Adipocyte (in vitro differentiated cells): ENCODE results near the gene AKIP1.

ENCODE experiments used
- DNase-seq: peaks from one replicate; pipeline ENCODE4 v3.0.0-alpha.2; 2015; ENCODE audit warnings: low read depth
- H3K27me3 ChIP-seq: replicated peaks from 2 replicates; pipeline ENCODE4 v1.7.0; 2013; ENCODE audit warnings: mild to moderate bottlenecking, low read length, moderate library complexity; ENCODE audit not compliant: control insufficient read depth, insufficient read depth
- H3K36me3 ChIP-seq: 2 replicates; pipeline ENCODE4 v1.7.0; 2013; ENCODE audit warnings: low read length, mild to moderate bottlenecking, moderate library complexity; ENCODE audit not compliant: control insufficient read depth, insufficient read depth, severe bottlenecking
- H3K4me1 ChIP-seq: 2 replicates; pipeline ENCODE4 v1.7.0; 2013; ENCODE audit warnings: mild to moderate bottlenecking, low read length, moderate library complexity; ENCODE audit not compliant: control insufficient read depth, insufficient read depth
- H3K4me3 ChIP-seq: 2 replicates; pipeline ENCODE4 v1.7.0; 2013; ENCODE audit warnings: mild to moderate bottlenecking, low read length, moderate library complexity
- H3K9ac ChIP-seq: 2 replicates; pipeline ENCODE4 v1.7.0; 2013; ENCODE audit warnings: mild to moderate bottlenecking, low read length, moderate library complexity
- H3K9me3 ChIP-seq: 2 replicates; pipeline ENCODE4 v1.7.0; 2013; ENCODE audit warnings: mild to moderate bottlenecking, low read length, moderate library complexity; ENCODE audit not compliant: control insufficient read depth

The AKIP1 gene, protein sequence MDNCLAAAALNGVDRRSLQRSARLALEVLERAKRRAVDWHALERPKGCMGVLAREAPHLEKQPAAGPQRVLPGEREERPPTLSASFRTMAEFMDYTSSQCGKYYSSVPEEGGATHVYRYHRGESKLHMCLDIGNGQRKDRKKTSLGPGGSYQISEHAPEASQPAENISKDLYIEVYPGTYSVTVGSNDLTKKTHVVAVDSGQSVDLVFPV

GRCh38 chr11:8911029-8911823 is at the start of gene AKIP1:
Gene AKIP1 (plus strand): TSS chr11:8911189. CDS start chr11:8911450, 261 bp downstream.
- peaks cover 31% of the 10 kb centered on the region for H3K4me1 ChIP-seq
- peak within 1 kb of the TSS; percentile 95 for H3K4me3 ChIP-seq
- H3K9ac ChIP-seq = peak within 1 kb of the TSS; percentile 98
- H3K27me3 ChIP-seq = no peaks in the 10 kb centered on the region
- peak; percentile 98 for DNase-seq
- H3K9me3 ChIP-seq = no peaks in the 10 kb centered on the region
- H3K36me3 ChIP-seq = peaks cover 7% of the 10 kb centered on the region

DNA sequence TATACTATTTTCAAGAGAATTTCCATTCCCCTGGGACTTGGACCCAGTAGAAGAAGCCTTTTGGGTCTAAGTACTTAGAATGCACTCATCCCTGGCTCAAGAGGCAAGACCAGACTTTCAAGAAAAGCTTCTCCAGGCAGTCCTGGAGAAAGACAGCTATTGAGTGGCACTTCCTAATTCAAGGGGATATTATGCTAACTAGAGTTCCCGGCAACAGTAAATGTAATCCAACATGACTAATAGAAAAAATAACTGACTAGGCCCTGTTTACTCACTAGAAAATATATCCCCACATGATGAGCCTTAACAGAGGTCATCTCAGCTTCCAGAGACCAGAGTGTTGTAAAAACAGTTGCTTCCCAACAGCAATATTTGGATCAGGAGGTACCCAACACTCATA is 47.2 kb upstream of the AKIP1 start:
- Histone ChIP-seq H3K27me3 (no peaks in the 10 kb centered on the region), H3K36me3 (no peaks in the 10 kb centered on the region), H3K4me3 (no peak overlapping the region), H3K4me1 (peaks cover 22% of the 10 kb centered on the region), H3K9ac (peak overlapping the region; percentile 23), H3K9me3 (no peaks in the 10 kb centered on the region)
- peak; percentile 64 for DNase-seq

GRCh38 chr11:8865304-8865703 is 45.7 kb upstream of the AKIP1 start:
- Histone ChIP-seq H3K4me3 (no peak overlapping the region), H3K9me3 (no peaks in the 10 kb centered on the region), H3K27me3 (no peaks in the 10 kb centered on the region), H3K36me3 (no peaks in the 10 kb centered on the region), H3K4me1 (peaks cover 29% of the 10 kb centered on the region), H3K9ac (no peak overlapping the region)
- DNase-seq = no peak

- Histone ChIP-seq H3K9ac (no peak overlapping the region), H3K4me3 (no peak overlapping the region), H3K27me3 (no peaks in the 10 kb centered on the region), H3K9me3 (no peaks in the 10 kb centered on the region), H3K36me3 (no peaks in the 10 kb centered on the region), H3K4me1 (peaks cover 36% of the 10 kb centered on the region)
- DNase-seq = peak; percentile 63
Observed at GRCh38 chr11:8867035-8867434, 44.0 kb upstream of the AKIP1 start.

DNA sequence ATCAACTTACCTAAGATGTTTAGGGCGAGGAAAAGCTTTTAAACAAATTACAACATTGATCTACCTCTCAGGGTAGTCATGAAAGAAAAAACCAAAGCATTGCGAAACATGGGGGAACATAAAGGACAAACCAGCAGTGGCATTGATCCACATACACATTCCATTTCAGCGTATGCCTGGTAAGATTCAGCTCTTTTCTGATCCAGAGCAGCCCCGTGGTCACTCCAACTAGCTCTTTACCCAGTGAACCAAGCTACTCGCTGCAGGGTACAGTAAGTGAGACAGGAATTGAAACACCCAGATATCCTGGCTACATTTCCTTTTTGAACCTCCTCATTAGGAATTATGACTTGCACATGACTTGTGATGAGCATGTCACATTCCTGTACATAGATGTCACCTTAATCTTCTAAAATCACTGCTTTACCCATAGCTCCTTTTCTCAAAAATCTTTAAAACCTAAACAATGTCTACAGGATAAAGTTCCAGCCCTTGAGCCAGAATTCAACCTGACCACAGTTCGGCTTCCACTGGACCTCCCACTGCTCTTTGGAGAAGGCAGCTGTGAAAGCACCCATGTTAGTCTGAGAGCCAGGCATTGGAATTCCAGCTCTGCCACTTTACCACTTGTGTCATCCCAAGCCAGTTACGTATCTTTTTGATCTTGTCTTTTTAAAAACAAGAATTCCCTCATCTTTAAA is 42.9 kb upstream of the AKIP1 start:
- Histone ChIP-seq H3K9ac (no peak overlapping the region), H3K27me3 (no peaks in the 10 kb centered on the region), H3K9me3 (no peaks in the 10 kb centered on the region), H3K36me3 (no peaks in the 10 kb centered on the region), H3K4me1 (peaks cover 39% of the 10 kb centered on the region), H3K4me3 (no peak overlapping the region)
- peak; percentile 90 for DNase-seq

DNA sequence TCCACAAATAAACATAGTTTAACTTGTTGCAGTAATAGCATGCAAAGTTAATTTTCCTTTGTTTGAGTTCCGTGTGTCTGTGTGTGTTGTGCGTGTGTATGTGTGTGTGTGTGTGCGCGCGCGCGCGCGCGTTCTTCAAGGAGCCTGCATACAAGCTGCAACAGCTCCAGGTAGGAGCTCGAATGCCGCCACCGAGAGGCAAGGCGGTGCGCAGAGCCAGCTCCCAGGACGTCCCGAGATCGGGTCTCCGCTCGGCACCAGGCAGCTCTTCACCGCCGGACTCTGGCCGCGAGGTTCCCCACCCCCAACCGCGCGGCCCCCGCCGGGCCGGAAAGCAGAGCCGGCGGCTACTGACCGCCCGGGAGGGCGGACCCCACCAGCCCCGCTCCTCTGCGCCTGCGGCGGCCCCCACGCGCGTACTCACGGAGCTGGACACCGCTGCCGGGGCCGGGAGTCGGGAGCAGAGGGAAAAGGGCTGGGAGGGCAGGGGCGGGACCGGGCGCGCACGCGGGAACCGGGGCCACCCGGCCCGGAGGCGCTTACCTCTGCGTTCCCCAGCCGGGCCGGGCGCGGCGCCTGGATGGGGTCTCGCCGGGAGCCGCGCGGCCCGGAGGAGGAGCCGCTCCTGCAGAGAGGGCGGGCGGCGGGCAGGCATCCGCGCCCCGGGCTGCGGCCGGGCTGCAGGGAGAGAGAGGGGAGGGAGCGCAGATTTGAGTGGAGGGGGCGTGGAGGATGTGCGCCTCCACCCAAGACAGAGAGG is 40.4 kb upstream of the AKIP1 start:
- H3K9me3 ChIP-seq = no peaks in the 10 kb centered on the region
- peak overlapping the region; percentile 82 for H3K9ac ChIP-seq
- peak overlapping the region; percentile 95 for H3K4me3 ChIP-seq
- H3K36me3 ChIP-seq = no peaks in the 10 kb centered on the region
- peaks cover 26% of the 10 kb centered on the region for H3K4me1 ChIP-seq
- H3K27me3 ChIP-seq = no peaks in the 10 kb centered on the region
- DNase-seq = peak; percentile 78

- Histone ChIP-seq H3K4me3 (peak overlapping the region; percentile 95), H3K36me3 (no peaks in the 10 kb centered on the region), H3K4me1 (peaks cover 26% of the 10 kb centered on the region), H3K9me3 (no peaks in the 10 kb centered on the region), H3K27me3 (no peaks in the 10 kb centered on the region), H3K9ac (peak overlapping the region; percentile 82)
- DNase-seq = peak; percentile 98
Observed at GRCh38 chr11:8871171-8871775, 39.7 kb upstream of the AKIP1 start.

DNA sequence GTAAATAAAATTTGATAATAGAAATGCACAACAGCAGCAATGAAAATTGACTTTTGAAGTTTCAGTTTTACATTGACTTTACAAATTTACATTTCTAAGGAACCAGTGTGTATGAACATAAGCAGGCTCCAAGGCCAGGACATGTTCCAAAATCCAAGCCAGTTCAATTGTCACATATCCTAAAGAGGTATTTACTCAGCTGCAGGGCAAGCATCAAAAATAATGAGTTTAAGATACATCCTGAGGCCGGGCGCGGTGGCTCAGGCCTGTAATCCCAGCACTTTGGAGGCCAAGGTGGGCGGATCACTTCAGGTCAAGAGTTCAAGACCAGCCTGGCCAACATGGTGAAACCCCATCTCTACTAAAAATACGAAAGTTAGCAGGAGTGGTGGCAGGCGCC is 39.0 kb upstream of the AKIP1 start:
- Histone ChIP-seq H3K4me3 (peak overlapping the region; percentile 95), H3K27me3 (no peaks in the 10 kb centered on the region), H3K9me3 (no peaks in the 10 kb centered on the region), H3K9ac (peak overlapping the region; percentile 82), H3K4me1 (peaks cover 23% of the 10 kb centered on the region), H3K36me3 (no peaks in the 10 kb centered on the region)
- DNase-seq = peak; percentile 30

DNA sequence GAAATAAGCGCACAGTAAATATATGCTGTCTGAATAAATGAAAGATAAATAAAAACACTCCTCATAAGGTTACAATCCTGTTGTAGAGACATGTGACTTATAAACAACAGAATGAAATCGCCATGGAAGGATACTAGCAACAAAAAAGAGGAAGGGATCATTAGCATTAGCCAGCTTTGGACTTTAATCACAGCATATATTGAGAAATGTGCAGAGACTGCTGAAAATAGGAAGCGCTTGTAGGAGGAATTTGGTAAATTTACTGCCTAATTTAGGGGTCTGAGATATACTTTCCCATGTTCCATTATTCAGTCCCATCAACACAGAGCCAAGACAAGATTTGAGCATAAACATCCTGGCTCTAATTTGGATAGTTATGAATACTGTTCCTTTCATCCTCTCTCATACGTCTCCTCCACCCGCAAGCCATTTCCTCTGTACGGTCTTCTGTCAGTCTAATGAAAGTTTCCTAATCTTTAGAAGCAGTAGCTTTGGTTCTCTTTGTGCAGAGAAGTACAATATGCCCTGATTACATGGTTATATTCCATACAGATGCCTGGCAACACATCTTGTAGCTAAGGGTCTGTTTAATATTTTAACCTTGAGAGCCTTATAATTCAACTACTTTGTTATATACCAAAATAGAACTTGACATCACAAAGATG is 37.1 kb upstream of the AKIP1 start:
- H3K4me1 ChIP-seq = peaks cover 17% of the 10 kb centered on the region
- no peak overlapping the region for H3K4me3 ChIP-seq
- no peaks in the 10 kb centered on the region for H3K9me3 ChIP-seq
- no peak overlapping the region for H3K9ac ChIP-seq
- H3K36me3 ChIP-seq = no peaks in the 10 kb centered on the region
- DNase-seq = no peak
- H3K27me3 ChIP-seq = no peaks in the 10 kb centered on the region

GRCh38 chr11:8878771-8879170 is 32.2 kb upstream of the AKIP1 start:
- Histone ChIP-seq H3K9me3 (no peaks in the 10 kb centered on the region), H3K4me3 (no peak overlapping the region), H3K9ac (no peak overlapping the region)

More at GRCh38 chr11:8878771-8879170, 32.2 kb upstream of the AKIP1 start:
- DNase-seq = no peak
- Histone ChIP-seq H3K4me1 (no peaks in the 10 kb centered on the region), H3K27me3 (no peaks in the 10 kb centered on the region), H3K36me3 (no peaks in the 10 kb centered on the region)
